ENCODE results near the gene GALNT3.

Gene GALNT3

DNA sequence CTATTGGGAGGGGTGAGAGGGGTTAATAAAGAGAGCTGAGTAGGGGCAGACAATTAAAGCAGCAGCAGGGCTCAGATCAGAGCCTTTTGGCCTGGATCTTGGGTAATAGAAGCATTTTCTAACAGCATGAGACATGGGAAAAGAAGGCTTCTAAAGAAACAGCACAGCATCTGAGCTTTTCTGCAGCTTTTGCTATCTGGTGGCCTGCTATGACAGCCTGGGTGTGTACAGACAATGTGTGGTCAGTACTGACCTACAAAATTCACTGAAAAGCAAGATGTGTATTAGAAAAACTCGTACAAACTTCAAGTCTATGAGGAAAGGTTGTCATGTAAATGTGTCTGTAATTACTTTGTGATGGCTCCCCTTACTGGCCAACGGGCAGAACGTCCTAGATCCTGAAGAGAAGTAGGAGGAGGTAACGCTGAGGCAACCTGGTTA lies 95.6 kb downstream of the GALNT3 start:
- no peak overlapping the region for H3K4me2 ChIP-seq (ENCODE audit: insufficient read depth, low read length)
- no peak overlapping the region for H3K4me3 ChIP-seq (ENCODE audit: low read depth in 1 of 2, low read length in 2 of 2)
- peaks cover 5% of the 10 kb centered on the region for H3K27me3 ChIP-seq (ENCODE audit: insufficient read depth, low read length, poor library complexity)
- H2AFZ ChIP-seq (ENCODE audit: low read depth, low read length), result peak overlapping the region; percentile 47; the same call in 1 of the 2 replicates
- H3K36me3 ChIP-seq (ENCODE audit: insufficient read depth, low read length), result no peaks in the 10 kb centered on the region
- ATAC-seq (ENCODE audit: insufficient read depth, low read depth), result peak; percentile 73; the same call in 1 of the 3 replicates
- DNase-seq, result peak; percentile 11
- H3K9me3 ChIP-seq (ENCODE audit: insufficient read depth, low read length, severe bottlenecking), result no peaks in the 10 kb centered on the region
- H3K9ac ChIP-seq (ENCODE audit: low read depth, low read length), result no peak overlapping the region
- H3K79me2 ChIP-seq (ENCODE audit: insufficient read depth, low read length), result no peaks in the 10 kb centered on the region
- no peak for TF ChIP-seq EZH2 (IDR thresholded peaks at IDR 0.05; ENCODE audit: borderline replicate concordance, low read depth, low read length, severe bottlenecking)
- TF ChIP-seq, protein P1, sequence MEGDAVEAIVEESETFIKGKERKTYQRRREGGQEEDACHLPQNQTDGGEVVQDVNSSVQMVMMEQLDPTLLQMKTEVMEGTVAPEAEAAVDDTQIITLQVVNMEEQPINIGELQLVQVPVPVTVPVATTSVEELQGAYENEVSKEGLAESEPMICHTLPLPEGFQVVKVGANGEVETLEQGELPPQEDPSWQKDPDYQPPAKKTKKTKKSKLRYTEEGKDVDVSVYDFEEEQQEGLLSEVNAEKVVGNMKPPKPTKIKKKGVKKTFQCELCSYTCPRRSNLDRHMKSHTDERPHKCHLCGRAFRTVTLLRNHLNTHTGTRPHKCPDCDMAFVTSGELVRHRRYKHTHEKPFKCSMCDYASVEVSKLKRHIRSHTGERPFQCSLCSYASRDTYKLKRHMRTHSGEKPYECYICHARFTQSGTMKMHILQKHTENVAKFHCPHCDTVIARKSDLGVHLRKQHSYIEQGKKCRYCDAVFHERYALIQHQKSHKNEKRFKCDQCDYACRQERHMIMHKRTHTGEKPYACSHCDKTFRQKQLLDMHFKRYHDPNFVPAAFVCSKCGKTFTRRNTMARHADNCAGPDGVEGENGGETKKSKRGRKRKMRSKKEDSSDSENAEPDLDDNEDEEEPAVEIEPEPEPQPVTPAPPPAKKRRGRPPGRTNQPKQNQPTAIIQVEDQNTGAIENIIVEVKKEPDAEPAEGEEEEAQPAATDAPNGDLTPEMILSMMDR (IDR thresholded peaks at IDR 0.05; ENCODE audit: borderline replicate concordance, extremely low read depth, low read length, poor library complexity, severe bottlenecking), result peak; percentile 57
- H4K20me1 ChIP-seq (ENCODE audit: insufficient read depth, low read length), result no peaks in the 10 kb centered on the region
- no peak overlapping the region for H3K27ac ChIP-seq (ENCODE audit: low read length)
- no peaks in the 10 kb centered on the region for H3K4me1 ChIP-seq (ENCODE audit: insufficient read depth, low read length)

DNA sequence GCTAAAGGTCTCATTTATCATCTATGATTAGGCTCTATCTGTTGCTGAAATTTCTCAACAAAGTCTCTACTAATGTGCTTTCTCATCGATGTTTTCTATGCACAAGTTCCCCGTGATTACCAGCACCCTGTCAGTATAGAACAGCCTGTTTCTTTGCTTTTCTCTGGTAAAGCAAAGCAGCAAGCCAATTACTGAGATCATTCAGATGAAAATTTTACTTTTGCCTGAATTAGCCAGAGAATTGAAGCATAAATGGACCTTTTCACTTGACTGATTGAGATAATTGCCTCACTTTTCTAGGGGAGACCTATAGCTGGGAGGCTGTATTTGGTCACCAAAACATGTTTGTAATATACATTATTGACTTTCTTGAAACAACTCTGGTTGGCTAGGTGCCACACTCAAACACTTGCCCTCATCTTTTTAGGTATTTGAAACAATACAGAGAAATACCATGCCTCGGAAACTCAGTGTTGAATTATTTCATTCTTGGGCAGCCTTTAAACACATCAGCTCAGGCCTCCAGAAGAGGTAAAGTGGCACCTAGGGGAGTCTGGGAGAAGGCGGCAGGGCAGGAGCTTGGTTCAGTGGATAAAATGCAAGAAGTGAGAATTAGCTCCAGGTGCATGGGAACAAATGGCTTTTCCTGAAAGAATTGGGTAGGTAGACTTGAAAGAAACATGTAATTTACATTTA lies 96.2 kb downstream of the GALNT3 start:
- no peak overlapping the region for H2AFZ ChIP-seq (ENCODE audit: low read depth, low read length)
- no peak for DNase-seq
- H3K9ac ChIP-seq (ENCODE audit: low read depth, low read length), result no peak overlapping the region
- no peaks in the 10 kb centered on the region for H4K20me1 ChIP-seq (ENCODE audit: insufficient read depth, low read length)
- no peak overlapping the region for H3K4me3 ChIP-seq (ENCODE audit: low read depth in 1 of 2, low read length in 2 of 2)
- TF ChIP-seq, protein P1 (IDR thresholded peaks at IDR 0.05; ENCODE audit: borderline replicate concordance, extremely low read depth, low read length, poor library complexity, severe bottlenecking), result no peak
- no peak for TF ChIP-seq EZH2 (IDR thresholded peaks at IDR 0.05; ENCODE audit: borderline replicate concordance, low read depth, low read length, severe bottlenecking)
- H3K79me2 ChIP-seq (ENCODE audit: insufficient read depth, low read length), result no peaks in the 10 kb centered on the region
- H3K9me3 ChIP-seq (ENCODE audit: insufficient read depth, low read length, severe bottlenecking), result no peaks in the 10 kb centered on the region
- H3K36me3 ChIP-seq (ENCODE audit: insufficient read depth, low read length), result no peaks in the 10 kb centered on the region
- H3K4me1 ChIP-seq (ENCODE audit: insufficient read depth, low read length), result no peaks in the 10 kb centered on the region
- H3K4me2 ChIP-seq (ENCODE audit: insufficient read depth, low read length), result no peak overlapping the region
- peaks cover 5% of the 10 kb centered on the region for H3K27me3 ChIP-seq (ENCODE audit: insufficient read depth, low read length, poor library complexity)
- no peak for ATAC-seq (ENCODE audit: insufficient read depth, low read depth)
- H3K27ac ChIP-seq (ENCODE audit: low read length), result no peak overlapping the region

Data from DND-41 (cell line).